GM21360 (cell line): ENCODE data around the gene FBRSL1.
A peak's percentile ranks its signal among the peaks of the same experiment; 100 is the strongest.

ENCODE experiments used
- ATAC-seq: cut with Tn5 transposase; IDR thresholded peaks from one replicate; pipeline ENCODE4 v1.9.1; 2021; ENCODE audit warnings: mild to moderate bottlenecking, moderate library complexity; ENCODE audit not compliant: unreplicated experiment

FBRSL1 gene

GRCh38 chr12:132495629-132496357 lies 5.8 kb downstream of the FBRSL1 start:
- no peak for ATAC-seq

DNA sequence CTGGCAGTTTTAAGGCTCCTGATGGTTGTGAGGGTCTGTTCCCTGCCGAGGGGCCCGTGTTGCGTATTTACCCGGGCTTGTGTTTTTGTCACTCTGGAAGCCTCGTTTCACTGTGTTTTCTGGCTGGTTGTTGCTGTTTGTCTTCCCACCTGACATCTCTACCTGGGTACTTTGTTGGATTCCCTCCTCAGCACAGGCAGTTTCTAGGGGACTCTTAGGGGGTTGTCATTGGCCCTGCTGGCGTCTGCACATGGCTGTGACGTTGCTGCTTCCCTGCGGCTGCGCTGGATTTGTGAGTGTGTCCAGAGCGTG lies 6.4 kb downstream of the FBRSL1 start:
- ATAC-seq = no peak

DNA sequence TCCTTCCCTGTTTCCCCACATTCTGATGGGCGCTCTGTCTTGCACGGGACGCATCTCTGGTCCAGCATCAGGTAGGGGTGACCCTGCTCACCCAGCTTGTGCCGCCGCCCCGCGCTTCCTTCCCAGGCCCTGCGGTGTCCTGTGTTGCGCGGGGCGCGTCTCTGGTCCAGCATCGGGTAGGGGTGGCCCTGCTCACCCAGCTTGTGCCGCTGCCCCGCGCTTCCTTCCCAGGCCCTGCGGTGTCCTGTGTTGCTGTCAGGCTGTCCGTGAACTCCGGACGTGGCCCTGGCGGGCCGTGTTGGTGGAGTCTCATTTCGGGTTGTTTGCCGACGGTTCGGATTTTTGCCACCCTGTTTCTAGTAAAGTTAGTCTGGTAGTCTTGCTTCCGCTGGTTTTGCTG lies 6.8 kb downstream of the FBRSL1 start:
- ATAC-seq = no peak

DNA sequence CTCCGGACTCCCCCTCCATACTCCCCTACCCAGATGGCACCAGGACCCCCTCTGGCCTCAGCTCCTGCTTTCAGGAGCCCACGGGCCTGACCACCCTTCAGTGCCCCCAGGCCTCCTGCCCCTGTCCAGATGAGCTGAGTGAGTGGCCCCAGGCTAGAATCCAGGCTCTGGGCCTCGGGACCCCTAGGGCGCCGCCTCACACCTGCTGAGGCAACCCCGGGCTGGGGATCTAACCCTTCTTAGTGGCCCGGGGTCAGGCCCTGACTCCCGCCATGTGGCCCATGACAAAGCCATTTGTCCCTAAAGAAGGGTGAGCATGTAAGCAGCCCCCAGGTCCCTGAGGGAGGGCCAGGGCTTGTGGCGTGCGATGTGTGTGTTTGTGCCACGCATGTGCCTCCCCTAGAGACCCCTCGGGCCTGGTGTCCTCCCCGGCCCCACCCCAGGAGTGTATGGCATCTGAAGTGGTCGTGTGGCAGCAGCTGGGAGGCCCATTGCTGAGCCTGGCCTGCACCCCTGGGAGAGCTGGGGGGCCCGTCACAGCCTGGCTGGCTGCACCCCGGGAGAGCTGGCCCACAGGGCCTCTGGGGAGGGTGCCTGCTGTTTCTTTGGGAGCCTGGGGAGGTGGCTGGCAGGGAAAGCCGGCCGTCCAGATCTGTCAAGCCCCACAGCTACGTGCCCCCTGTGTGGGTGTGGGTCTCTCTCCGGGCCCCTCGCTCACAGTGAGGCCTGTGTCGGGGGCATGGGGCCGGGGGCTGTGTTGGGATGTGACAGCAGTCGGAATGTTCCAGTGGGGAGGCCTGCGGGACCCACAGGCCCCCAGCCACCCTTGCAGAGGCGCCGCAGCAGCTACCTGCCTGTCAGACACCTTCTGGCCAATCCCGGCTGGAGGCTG lies 7.8 kb downstream of the FBRSL1 start:
- no peak for ATAC-seq

GRCh38 chr12:132498931-132499330 lies 9.0 kb downstream of the FBRSL1 start:
- no peak for ATAC-seq

GRCh38 chr12:132500142-132500855 lies 10.3 kb downstream of the FBRSL1 start:
- ATAC-seq = no peak

DNA sequence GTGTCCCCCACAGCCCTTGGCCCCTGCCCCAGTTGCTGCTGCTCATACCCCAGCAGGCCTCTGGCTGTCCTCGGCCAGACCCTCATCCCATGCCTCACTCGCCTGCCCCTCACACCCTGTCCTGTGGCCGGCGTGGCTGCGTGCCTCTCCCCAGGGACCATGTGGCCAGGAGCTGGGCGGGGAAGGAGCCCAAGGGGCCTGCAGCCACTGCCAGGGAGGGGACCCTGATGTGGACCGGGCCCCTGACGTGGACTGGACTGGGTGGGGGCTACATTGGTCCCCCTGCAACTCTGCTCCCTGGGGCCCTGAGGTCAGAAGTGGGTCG lies 10.9 kb downstream of the FBRSL1 start:
- ATAC-seq = no peak

- ATAC-seq = no peak
Observed at GRCh38 chr12:132501204-132501940, 11.4 kb downstream of the FBRSL1 start.

- ATAC-seq = no peak
Observed at GRCh38 chr12:132502149-132502881, 12.4 kb downstream of the FBRSL1 start.

GRCh38 chr12:132502882-132503193 lies 12.9 kb downstream of the FBRSL1 start:
- ATAC-seq = no peak

GRCh38 chr12:132503618-132504204 lies 13.8 kb downstream of the FBRSL1 start:
- no peak for ATAC-seq

DNA sequence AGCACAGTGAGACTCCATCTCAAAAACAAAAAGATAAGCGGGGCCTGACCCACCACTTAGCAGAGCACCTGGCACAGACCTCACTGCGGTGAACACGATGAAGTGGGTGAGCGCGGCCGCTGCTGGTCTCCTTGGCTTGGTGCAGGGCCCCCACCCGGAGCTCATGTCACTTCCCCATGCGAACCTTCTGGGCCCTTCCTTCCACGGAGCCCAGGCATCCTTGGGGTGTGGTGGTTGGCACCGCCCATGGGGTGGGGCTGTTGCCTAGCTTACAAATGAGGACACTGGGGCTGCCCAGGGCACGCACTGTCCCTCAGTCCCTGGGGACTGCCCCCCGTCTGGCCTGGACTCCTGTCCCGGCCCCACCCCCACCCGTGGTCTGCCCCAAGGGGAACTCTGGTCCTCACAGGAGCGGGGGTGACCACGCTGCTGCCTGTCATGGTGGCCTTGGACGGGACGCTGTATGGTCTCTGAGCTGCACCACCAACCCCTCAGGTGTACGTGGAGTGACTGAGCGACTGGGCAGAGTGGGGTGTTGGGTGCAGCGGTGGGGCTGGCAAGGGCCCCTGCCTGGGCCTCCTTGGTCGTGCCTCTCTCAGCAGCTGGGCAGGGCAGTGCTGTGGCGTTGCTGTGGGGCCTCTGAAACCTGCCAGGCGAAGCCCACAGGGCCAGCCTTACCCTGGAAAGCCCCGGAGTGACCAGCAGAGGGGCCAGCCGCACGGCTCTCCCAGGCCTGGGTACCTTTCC lies 15.3 kb downstream of the FBRSL1 start:
- ATAC-seq = no peak

DNA sequence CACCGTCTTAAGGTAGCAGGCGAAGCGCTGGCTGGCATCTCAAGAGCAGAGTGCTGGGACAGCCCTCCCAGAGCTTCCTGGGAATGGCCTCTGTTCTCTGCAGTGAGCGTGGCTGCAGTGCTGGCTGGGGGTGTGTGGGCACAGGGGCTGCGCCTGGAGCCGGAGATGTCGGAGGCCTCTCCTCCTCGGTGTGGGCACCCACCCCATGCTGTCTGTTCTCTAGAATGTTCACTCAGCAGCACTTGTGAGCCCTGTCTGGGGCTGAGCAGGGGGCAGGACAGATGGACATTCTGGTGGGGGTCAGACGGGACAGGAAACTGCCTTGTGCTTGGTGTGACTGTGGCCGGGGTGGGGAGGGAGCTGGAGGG lies 15.9 kb downstream of the FBRSL1 start:
- no peak for ATAC-seq

DNA sequence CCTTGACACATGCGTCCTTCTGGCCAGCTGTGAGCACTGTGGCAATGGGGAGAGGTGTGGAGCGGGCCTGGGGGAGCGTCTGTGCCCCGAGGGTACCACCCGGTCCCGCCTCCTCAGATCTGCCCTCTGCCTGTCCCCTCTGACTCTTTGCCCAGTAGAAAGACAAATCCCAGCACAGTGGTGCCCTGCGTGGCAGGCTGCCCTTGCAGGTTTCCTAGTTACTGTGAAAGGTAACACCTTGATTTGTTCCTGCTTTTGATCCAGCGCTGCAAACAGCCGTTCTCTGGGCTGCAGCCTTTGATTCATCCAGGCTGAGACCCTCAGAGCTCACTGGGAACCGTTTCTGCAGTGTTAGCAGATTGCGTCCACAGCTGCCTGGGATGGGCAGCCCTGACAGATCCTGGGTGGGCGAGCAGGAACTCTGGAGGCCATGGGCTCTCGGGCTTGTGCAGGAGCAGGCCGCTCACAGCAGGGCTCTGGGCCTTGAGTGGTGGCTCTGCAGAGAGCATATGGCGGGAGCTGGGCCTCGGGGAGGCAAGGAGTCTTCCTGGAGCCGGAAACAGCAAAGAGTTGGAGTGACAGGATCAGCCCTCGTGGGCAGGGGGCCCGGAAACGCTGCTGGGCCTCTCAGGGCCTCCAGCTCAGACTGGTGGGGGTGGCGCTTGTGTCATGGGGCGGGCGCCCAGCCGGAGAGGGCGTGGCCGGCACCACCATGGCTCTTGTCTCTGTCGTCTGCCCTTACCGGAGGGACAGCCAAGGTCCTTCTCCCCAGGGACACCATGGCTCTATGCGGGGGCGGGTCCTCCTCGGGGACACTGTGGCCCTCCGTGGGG lies 16.6 kb downstream of the FBRSL1 start:
- peak; percentile 46 for ATAC-seq

- no peak for ATAC-seq
Observed at GRCh38 chr12:132507161-132507538, 17.2 kb downstream of the FBRSL1 start.

DNA sequence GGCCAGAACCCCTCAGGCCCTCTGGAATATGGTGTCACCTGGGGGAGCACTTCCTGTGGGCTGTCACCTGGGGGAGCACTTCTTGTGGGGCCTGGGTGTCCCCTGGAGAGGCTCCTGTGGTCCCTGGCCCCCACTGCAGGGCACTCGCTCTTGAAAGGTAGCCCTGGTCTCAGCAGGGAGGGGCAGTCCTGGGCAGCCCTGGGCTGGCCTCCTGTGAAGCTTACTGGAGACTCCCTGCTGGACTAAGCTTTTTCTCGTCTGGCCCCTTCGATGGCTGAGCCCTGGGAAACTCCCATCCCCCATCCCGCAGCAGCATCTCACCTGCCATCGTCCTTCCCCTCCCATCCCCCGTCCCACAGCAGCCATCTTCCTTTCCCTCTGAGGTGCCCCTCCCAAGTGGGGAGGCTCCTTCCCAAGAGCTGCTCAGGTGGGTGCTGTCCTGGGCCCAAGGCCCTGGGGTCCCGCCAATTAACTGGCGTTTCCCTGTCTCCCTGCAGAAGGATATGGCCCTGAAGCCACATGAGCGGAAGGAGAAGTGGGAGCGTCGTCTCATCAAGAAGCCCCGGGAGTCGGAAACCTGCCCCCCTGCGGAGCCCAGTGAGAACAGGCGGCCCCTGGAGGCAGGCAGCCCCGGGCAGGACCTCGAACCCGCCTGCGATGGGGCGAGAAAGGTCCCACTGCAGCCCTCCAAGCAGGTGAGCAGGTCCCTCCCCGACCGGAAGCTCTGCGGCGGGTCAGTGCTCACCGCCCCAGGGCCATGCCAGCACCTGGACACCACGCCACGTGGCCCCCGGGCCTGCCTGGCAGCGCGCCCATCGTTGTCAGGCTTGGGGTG lies 17.9 kb downstream of the FBRSL1 start:
- no peak for ATAC-seq

DNA sequence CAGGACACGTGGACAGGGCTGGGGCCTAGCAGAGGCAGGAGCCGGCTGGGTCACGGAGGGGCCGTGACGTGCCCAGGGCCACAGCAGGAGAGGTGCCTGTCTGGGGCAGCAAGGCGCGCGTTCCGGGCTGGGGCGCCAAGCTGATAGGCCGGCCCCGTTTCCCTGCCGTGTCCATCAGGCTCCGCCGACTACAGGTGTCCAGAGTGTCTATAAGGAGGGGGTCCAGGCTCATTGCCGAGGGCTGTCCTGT lies 18.5 kb downstream of the FBRSL1 start:
- ATAC-seq = no peak
